Fibroblast of lung (primary cell): ENCODE data around the gene SLC13A3. TPM values are rescaled to one million over a fixed set of nuclear protein-coding genes. Genes with fewer than 3 reads are reported as not detected.

Experiments used
- DNase-seq, 2 donors: peaks; one replicate each; pipeline versions ENCODE4 v3.0.0 to v3.0.0-alpha.2; 2010; ENCODE audit warnings: low read depth in 2 of 2
- H2AFZ ChIP-seq: 2 replicates; pipeline ENCODE4 v1.5.1; 2012; ENCODE audit warnings: low read length, control low read depth, inconsistent platforms
- H3K27ac ChIP-seq: 2 replicates; pipeline ENCODE4 v1.5.1; 2011; ENCODE audit warnings: low read length, control low read depth; ENCODE audit not compliant: insufficient read depth
- H3K27me3 ChIP-seq: 2 replicates; pipeline ENCODE4 v1.5.1; 2011; ENCODE audit warnings: mild to moderate bottlenecking, low read length; ENCODE audit not compliant: control insufficient read depth, insufficient read depth
- H3K36me3 ChIP-seq: 2 replicates; pipeline ENCODE4 v1.5.1; 2011; ENCODE audit warnings: low read length; ENCODE audit not compliant: control insufficient read depth, insufficient read depth
- H3K4me1 ChIP-seq: 2 replicates; pipeline ENCODE4 v1.5.1; 2011; ENCODE audit warnings: low read length; ENCODE audit not compliant: control insufficient read depth, insufficient read depth; ENCODE audit errors: extremely low read depth
- H3K4me2 ChIP-seq: 2 replicates; pipeline ENCODE4 v1.5.1; 2011; ENCODE audit warnings: low read length, control low read depth; ENCODE audit not compliant: insufficient read depth; ENCODE audit errors: extremely low read depth
- H3K4me3 ChIP-seq, 4 experiments: fragments of 200-600 bp in 1 of 4; sonication (generic) in 1 of 4; replicated peaks in 1 of 4; 2 replicates each; pipeline ENCODE4 v1.5.1; 2011 to 2016; ENCODE audit warnings: low read length in 4 of 4, low read depth in 3 of 4, mild to moderate bottlenecking in 3 of 4, control low read depth in 2 of 4, inconsistent platforms in 1 of 4, mixed read lengths in 1 of 4; ENCODE audit not compliant: insufficient read depth in 1 of 4; ENCODE audit errors: control extremely low read depth in 1 of 4
- H3K79me2 ChIP-seq: 2 replicates; pipeline ENCODE4 v1.5.1; 2012; ENCODE audit warnings: mild to moderate bottlenecking, low read length, inconsistent platforms; ENCODE audit not compliant: control insufficient read depth, insufficient read depth
- H3K9ac ChIP-seq: 2 replicates; pipeline ENCODE4 v1.5.1; 2011; ENCODE audit warnings: mild to moderate bottlenecking, low read length, control low read depth; ENCODE audit not compliant: insufficient read depth
- H3K9me3 ChIP-seq: 2 replicates; pipeline ENCODE4 v1.5.1; 2012; ENCODE audit warnings: low read depth, low read length; ENCODE audit not compliant: control insufficient read depth, insufficient read depth
- H4K20me1 ChIP-seq: 2 replicates; pipeline ENCODE4 v1.5.1; 2011; ENCODE audit warnings: low read length; ENCODE audit not compliant: control insufficient read depth, insufficient read depth; ENCODE audit errors: extremely low read depth
- EZH2 ChIP-seq: IDR thresholded peaks from 2 replicates; pipeline ENCODE4 v1.5.1; 2012; ENCODE audit warnings: low read length, control low read depth, mild to moderate bottlenecking; ENCODE audit errors: missing control alignments
- polyA plus RNA-seq, 2 donors: library from polyadenylated mRNA; depleted of rRNA in 1 of 2; stranded (reverse) in 1 of 2; unstranded in 1 of 2; fragments of >200 nt; gene quantifications; 2 replicates each; pipeline ENCODE4 v1.2.1, GENCODE V29; 2011 to 2012; ENCODE audit warnings: missing spikeins in 1 of 2
- total RNA-seq: library from RNA; depleted of rRNA; stranded (reverse); fragments of >200 nt; gene quantifications from 2 replicates; pipeline ENCODE4 v1.2.1, GENCODE V29; 2014
- TF ChIP-seq, protein P1 (sequence below), 2 donors: IDR thresholded peaks in 1 of 2; conservative IDR thresholded peaks in 1 of 2; 1 replicate in 1 of 2; 2 replicates in 1 of 2; pipeline ENCODE4 v1.5.1; 2011 to 2012; ENCODE audit warnings: low read length in 2 of 2, control low read depth in 1 of 2, inconsistent platforms in 1 of 2, low read depth in 1 of 2, mild to moderate bottlenecking in 1 of 2

The SLC13A3 gene
- total and polyA plus RNA-seq, 2 donors (not counting 1 experiment from before 2014, with no cell fraction given), result 2.2 to 5.6 TPM

DNA sequence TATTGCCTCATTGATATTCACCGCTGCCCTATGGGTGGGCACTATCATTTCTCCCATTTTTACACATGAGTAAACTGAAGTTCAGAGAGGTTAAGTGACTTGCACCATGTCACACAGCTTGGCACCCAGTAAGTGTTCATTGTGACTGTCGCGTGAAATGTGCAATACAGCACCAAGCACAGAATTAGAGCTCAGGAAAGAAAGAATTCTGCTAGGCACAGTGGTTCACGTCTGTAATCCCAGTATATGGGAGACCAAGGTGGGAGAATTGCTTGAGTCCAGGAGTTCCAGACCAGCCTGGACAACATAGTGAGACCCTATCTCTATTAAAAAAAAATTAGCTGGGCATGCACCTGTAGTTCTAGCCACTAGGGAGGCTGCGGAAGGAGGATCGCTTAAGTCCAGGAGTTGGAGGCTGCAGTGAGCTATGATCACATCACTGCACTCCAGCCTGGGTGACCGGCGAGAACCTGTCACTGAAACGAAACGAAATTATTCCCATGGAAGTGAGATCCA is 626 bp downstream of the SLC13A3 start:
- no peak for TF ChIP-seq EZH2
- TF ChIP-seq, protein P1, sequence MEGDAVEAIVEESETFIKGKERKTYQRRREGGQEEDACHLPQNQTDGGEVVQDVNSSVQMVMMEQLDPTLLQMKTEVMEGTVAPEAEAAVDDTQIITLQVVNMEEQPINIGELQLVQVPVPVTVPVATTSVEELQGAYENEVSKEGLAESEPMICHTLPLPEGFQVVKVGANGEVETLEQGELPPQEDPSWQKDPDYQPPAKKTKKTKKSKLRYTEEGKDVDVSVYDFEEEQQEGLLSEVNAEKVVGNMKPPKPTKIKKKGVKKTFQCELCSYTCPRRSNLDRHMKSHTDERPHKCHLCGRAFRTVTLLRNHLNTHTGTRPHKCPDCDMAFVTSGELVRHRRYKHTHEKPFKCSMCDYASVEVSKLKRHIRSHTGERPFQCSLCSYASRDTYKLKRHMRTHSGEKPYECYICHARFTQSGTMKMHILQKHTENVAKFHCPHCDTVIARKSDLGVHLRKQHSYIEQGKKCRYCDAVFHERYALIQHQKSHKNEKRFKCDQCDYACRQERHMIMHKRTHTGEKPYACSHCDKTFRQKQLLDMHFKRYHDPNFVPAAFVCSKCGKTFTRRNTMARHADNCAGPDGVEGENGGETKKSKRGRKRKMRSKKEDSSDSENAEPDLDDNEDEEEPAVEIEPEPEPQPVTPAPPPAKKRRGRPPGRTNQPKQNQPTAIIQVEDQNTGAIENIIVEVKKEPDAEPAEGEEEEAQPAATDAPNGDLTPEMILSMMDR (conservative IDR thresholded peaks at IDR 0.05 in 1 of 2, IDR thresholded peaks at IDR 0.05 in 1 of 2; ENCODE audit: low read depth in 1 of 2, low read length in 2 of 2), result no peak
- Histone ChIP-seq H2AFZ (no peak overlapping the region), H4K20me1 (no peaks in the 10 kb centered on the region), H3K4me3 (no peak overlapping the region), H3K4me2 (no peak overlapping the region), H3K9ac (no peak overlapping the region), H3K27ac (no peak overlapping the region), H3K79me2 (no peaks in the 10 kb centered on the region), H3K4me1 (no peaks in the 10 kb centered on the region), H3K9me3 (no peaks in the 10 kb centered on the region), H3K27me3 (peaks cover 4% of the 10 kb centered on the region), H3K36me3 (no peaks in the 10 kb centered on the region)
- no peak for DNase-seq

DNA sequence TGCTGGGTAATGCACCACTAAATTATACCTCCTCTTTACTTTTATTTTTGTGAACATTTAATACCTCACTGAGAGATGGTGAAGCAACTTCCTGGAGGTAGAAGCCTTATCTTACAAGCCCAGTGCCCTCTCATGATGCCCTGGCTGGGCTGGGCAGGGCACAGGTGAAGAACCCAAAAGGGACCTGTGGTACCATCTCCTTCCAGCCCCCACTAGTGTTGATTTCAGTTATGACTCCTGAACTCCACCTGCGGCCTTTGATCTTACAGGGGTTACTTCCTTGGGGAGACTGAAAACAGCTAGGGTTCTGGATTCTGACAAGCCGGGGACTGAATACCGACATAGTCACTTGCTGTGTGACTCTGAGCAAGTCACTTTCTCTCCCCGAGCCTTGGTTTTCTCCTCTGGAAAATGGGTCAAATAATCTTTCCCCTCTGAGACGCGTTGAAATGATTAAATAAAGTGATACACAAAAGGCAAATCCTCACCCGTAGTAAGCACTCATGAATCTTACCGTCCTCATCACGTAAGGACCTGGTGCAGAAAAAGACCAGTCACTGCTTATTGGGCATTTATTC is 1.2 kb downstream of the SLC13A3 start:
- Histone ChIP-seq H3K9ac (no peak overlapping the region), H3K4me2 (no peak overlapping the region), H3K36me3 (no peaks in the 10 kb centered on the region), H4K20me1 (no peaks in the 10 kb centered on the region), H3K4me1 (no peaks in the 10 kb centered on the region), H3K27ac (no peak overlapping the region), H3K27me3 (peaks cover 4% of the 10 kb centered on the region), H2AFZ (no peak overlapping the region), H3K9me3 (no peaks in the 10 kb centered on the region), H3K4me3 (no peak overlapping the region), H3K79me2 (no peaks in the 10 kb centered on the region)
- no peak for DNase-seq
- TF ChIP-seq EZH2, result no peak
- TF ChIP-seq, protein P1 (conservative IDR thresholded peaks at IDR 0.05 in 1 of 2, IDR thresholded peaks at IDR 0.05 in 1 of 2; ENCODE audit: low read depth in 1 of 2, low read length in 2 of 2), result no peak

- Histone ChIP-seq H4K20me1 (no peaks in the 10 kb centered on the region), H3K27me3 (peaks cover 4% of the 10 kb centered on the region), H3K9me3 (no peaks in the 10 kb centered on the region), H3K27ac (no peak overlapping the region), H3K4me2 (no peak overlapping the region), H3K36me3 (no peaks in the 10 kb centered on the region), H3K4me1 (no peaks in the 10 kb centered on the region), H2AFZ (no peak overlapping the region), H3K79me2 (no peaks in the 10 kb centered on the region), H3K9ac (no peak overlapping the region), H3K4me3 (no peak overlapping the region)
- no peak for TF ChIP-seq EZH2
- TF ChIP-seq, protein P1 (conservative IDR thresholded peaks at IDR 0.05 in 1 of 2, IDR thresholded peaks at IDR 0.05 in 1 of 2; ENCODE audit: low read depth in 1 of 2, low read length in 2 of 2), result no peak
- DNase-seq, result no peak
Measured at GRCh38 chr20:46649650-46649949, 1.7 kb downstream of the SLC13A3 start.
